Measurements from ENCODE around the gene TSPAN11. TPM values are rescaled to one million over a fixed set of nuclear protein-coding genes. Genes with fewer than 3 reads are reported as not detected.

The TSPAN11 gene
- total RNA-seq, 1 experiment from 2014 or later = 4.6 TPM

DNA sequence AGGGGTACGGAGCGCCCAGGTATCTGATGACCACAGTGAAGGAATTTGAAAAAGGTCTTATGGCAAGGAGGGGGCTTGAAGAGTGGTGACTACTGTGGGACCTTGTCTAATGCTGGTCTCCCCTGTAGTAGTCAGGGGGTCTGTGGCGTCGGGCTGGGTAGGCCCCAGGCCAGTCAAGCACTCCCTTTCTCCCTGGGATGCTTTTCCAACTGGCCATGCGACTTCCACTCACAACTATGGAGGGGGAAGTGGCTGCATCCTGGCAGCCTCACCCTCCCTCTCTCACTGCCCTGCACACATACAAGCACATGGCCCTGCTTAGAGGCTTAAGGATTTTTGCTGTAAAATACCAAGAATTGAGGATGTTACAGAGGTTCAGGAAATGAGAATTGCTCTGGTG, 4.1 kb downstream of the TSPAN11 start (continued):
- TF ChIP-seq, protein P1, sequence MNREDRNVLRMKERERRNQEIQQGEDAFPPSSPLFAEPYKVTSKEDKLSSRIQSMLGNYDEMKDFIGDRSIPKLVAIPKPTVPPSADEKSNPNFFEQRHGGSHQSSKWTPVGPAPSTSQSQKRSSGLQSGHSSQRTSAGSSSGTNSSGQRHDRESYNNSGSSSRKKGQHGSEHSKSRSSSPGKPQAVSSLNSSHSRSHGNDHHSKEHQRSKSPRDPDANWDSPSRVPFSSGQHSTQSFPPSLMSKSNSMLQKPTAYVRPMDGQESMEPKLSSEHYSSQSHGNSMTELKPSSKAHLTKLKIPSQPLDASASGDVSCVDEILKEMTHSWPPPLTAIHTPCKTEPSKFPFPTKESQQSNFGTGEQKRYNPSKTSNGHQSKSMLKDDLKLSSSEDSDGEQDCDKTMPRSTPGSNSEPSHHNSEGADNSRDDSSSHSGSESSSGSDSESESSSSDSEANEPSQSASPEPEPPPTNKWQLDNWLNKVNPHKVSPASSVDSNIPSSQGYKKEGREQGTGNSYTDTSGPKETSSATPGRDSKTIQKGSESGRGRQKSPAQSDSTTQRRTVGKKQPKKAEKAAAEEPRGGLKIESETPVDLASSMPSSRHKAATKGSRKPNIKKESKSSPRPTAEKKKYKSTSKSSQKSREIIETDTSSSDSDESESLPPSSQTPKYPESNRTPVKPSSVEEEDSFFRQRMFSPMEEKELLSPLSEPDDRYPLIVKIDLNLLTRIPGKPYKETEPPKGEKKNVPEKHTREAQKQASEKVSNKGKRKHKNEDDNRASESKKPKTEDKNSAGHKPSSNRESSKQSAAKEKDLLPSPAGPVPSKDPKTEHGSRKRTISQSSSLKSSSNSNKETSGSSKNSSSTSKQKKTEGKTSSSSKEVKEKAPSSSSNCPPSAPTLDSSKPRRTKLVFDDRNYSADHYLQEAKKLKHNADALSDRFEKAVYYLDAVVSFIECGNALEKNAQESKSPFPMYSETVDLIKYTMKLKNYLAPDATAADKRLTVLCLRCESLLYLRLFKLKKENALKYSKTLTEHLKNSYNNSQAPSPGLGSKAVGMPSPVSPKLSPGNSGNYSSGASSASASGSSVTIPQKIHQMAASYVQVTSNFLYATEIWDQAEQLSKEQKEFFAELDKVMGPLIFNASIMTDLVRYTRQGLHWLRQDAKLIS (CRISPR knock-in tag; IDR thresholded peaks at IDR 0.05; ENCODE audit: borderline replicate concordance) = no peak
- no peak for TF ChIP-seq RORB (CRISPR knock-in tag; IDR thresholded peaks at IDR 0.05)
- TF ChIP-seq, protein P2, sequence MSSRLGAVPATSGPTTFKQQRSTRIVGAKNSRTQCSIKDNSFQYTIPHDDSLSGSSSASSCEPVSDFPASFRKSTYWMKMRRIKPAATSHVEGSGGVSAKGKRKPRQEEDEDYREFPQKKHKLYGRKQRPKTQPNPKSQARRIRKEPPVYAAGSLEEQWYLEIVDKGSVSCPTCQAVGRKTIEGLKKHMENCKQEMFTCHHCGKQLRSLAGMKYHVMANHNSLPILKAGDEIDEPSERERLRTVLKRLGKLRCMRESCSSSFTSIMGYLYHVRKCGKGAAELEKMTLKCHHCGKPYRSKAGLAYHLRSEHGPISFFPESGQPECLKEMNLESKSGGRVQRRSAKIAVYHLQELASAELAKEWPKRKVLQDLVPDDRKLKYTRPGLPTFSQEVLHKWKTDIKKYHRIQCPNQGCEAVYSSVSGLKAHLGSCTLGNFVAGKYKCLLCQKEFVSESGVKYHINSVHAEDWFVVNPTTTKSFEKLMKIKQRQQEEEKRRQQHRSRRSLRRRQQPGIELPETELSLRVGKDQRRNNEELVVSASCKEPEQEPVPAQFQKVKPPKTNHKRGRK (CRISPR knock-in tag; IDR thresholded peaks at IDR 0.05; ENCODE audit: borderline replicate concordance) = no peak
- TF ChIP-seq, protein P3, sequence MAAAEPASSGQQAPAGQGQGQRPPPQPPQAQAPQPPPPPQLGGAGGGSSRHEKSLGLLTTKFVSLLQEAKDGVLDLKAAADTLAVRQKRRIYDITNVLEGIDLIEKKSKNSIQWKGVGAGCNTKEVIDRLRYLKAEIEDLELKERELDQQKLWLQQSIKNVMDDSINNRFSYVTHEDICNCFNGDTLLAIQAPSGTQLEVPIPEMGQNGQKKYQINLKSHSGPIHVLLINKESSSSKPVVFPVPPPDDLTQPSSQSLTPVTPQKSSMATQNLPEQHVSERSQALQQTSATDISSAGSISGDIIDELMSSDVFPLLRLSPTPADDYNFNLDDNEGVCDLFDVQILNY (CRISPR knock-in tag; IDR thresholded peaks at IDR 0.05) = no peak

DNA sequence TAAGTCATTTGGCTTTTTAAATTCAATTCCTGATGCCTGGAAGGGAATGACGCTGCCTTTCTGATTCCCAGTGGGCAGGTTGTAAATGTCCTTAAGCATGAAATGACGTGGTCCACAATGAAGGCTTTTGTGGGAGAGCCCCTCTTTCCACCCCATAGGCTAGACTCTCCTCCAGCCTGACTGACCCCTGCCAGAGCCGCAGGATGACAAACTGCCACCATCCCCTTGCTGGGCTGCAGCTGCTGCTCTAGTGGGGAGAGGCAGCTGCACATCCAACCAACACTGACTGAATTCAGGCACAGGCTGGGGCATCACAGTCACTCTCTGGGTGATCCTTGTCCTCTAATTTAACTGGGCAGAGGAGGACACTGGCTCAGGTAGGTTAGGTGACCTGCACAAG, 6.3 kb downstream of the TSPAN11 start:
- ChIA-PET CTCF (no interaction called here), POLR2A (no interaction called here)
- DNase-seq (ENCODE audit: low spot score) (no peak), ATAC-seq (no peak)
- peaks cover 12% of the 10 kb centered on the region for H3K9me3 Mint-ChIP-seq
- TF ChIP-seq ZBTB21 (CRISPR knock-in tag; IDR thresholded peaks at IDR 0.05; ENCODE audit: borderline replicate concordance) = no peak
- TF ChIP-seq NFATC4 (CRISPR knock-in tag; IDR thresholded peaks at IDR 0.05) = no peak
- TF ChIP-seq NR1H2 (CRISPR knock-in tag; IDR thresholded peaks at IDR 0.05) = no peak
- TF ChIP-seq PRRX2 (CRISPR knock-in tag; IDR thresholded peaks at IDR 0.05) = no peak
- no peak for TF ChIP-seq FOXK1 (CRISPR knock-in tag; IDR thresholded peaks at IDR 0.05)
- no peak for TF ChIP-seq GRHL2 (CRISPR knock-in tag; IDR thresholded peaks at IDR 0.05; ENCODE audit: insufficient replicate concordance, severe bottlenecking)
- TF ChIP-seq RORB (CRISPR knock-in tag; IDR thresholded peaks at IDR 0.05) = no peak
- TF ChIP-seq ETV6 (CRISPR knock-in tag; IDR thresholded peaks at IDR 0.05) = no peak
- no peak for TF ChIP-seq ESRRA (CRISPR knock-in tag; IDR thresholded peaks at IDR 0.05; ENCODE audit: borderline replicate concordance)
- no peak for TF ChIP-seq SMAD4 (CRISPR knock-in tag; IDR thresholded peaks at IDR 0.05)
- H3K4me3 Mint-ChIP-seq = no peak overlapping the region
- peaks cover 25% of the 10 kb centered on the region for H3K4me1 Mint-ChIP-seq
- H3K27me3 Mint-ChIP-seq (ENCODE audit: low read depth) = peaks cover 15% of the 10 kb centered on the region
- H3K36me3 Mint-ChIP-seq = peaks cover 13% of the 10 kb centered on the region
- no peak overlapping the region for H3K27ac Mint-ChIP-seq

DNA sequence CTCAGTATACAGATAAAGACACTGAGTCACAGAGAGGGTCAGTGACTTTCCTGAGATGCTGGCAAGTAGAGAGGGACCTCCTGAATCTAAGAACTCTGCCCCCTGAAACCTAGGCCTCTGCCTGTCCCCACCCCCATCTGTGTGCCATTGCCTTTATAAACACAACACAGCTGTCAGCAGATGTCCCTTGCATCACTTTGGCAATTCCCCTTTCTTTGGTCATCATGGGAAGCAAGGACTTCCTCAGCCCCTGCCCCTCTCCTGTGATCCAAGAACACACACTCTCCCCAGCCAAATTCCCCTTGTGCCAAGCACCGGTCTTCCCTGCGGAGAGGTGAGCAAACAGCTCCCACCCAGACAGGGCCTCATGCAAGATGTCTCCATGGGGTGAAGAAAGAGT, 8.3 kb downstream of the TSPAN11 start:
- Mint-ChIP-seq H3K27ac (no peak overlapping the region), H3K4me1 (peaks cover 7% of the 10 kb centered on the region), H3K36me3 (peaks cover 13% of the 10 kb centered on the region), H3K4me3 (no peak overlapping the region), H3K9me3 (peaks cover 12% of the 10 kb centered on the region), H3K27me3 (ENCODE audit: low read depth) (peaks cover 5% of the 10 kb centered on the region)
- POLR2A ChIA-PET = interaction anchor here (1.9 kb wide), 1 partner anchor 9 kb away, joined by 6 read pairs; the partner anchor contains the start of gene TSPAN11
- ATAC-seq = no peak
- no peak for DNase-seq (ENCODE audit: low spot score)
- TF ChIP-seq NR3C1 (CRISPR knock-in tag; conservative IDR thresholded peaks at IDR 0.05; ENCODE audit: low read depth) (no peak), ATF3 (CRISPR knock-in tag; conservative IDR thresholded peaks at IDR 0.05) (no peak), SMAD4 (CRISPR knock-in tag; IDR thresholded peaks at IDR 0.05) (no peak), HMGA2 (CRISPR knock-in tag; IDR thresholded peaks at IDR 0.05) (no peak), ATF2 (CRISPR knock-in tag; IDR thresholded peaks at IDR 0.05; ENCODE audit: borderline replicate concordance, low read depth) (no peak), NR2C2 (CRISPR knock-in tag; IDR thresholded peaks at IDR 0.05) (no peak), ZNF317 (CRISPR knock-in tag; IDR thresholded peaks at IDR 0.05; ENCODE audit: borderline replicate concordance, low read depth) (no peak)
- CTCF ChIA-PET = no interaction called here
